K562 (cell line): ENCODE measurements around the gene IL1RAPL2. TPM values are rescaled to one million over a fixed set of nuclear protein-coding genes. Genes with fewer than 3 reads are reported as not detected.

Experiments used
- CREM ChIP-seq: IDR thresholded peaks from 2 replicates; pipeline ENCODE4 v1.6.1; 2014; ENCODE audit warnings: antibody characterized with exemption, low read depth
- MAZ ChIP-seq, 2 experiments: fragments of 450-650 bp in 1 of 2; sonication (generic) in 1 of 2; formaldehyde crosslinking; IDR thresholded peaks in 1 of 2; conservative IDR thresholded peaks in 1 of 2; 2 replicates each; pipeline versions ENCODE4 v1.4.0 to v1.5.0; 2020; ENCODE audit warnings: mild to moderate bottlenecking in 1 of 2, missing genetic modification reagents in 1 of 2
- NUFIP1 ChIP-seq: fragments of 450-650 bp; IDR thresholded peaks from 2 replicates; pipeline ENCODE4 v1.6.1; 2018; ENCODE audit not compliant: partially characterized antibody
- ZNF407 ChIP-seq: fragments of 450-650 bp; IDR thresholded peaks from 2 replicates; pipeline ENCODE4 v1.6.1; 2016; ENCODE audit warnings: low read depth
- polyA plus RNA-seq, 8 experiments: library from polyadenylated mRNA; depleted of rRNA in 4 of 8; stranded (reverse) in 5 of 8; unstranded in 3 of 8; fragments of >200 nt; fragmentation: Nextera tagmentation in 2 of 8; fragmentation: Illumina TruSeq in 1 of 8; extraction: Ambion mirVana in 2 of 8; extraction: Trizol in 1 of 8; gene quantifications; 2 replicates each; pipeline versions ENCODE4 v1.2.1 to v1.2.3, GENCODE V29; 2011 to 2014; ENCODE audit warnings: inconsistent platforms in 1 of 8, missing spikeins in 1 of 8
- total RNA-seq, 7 experiments: library from RNA; depleted of rRNA in 6 of 7; stranded (reverse); fragments of >200 nt in 6 of 7; fragmentation: Illumina TruSeq in 2 of 7; extraction: Trizol in 2 of 7; gene quantifications; 2 replicates each; pipeline versions ENCODE4 v1.2.1 to v1.2.3, GENCODE V29; 2011 to 2021; ENCODE audit warnings: low replicate concordance in 1 of 7

IL1RAPL2 gene
- total and polyA plus RNA-seq, 9 of the 15 experiments (the other 6 are each of a cell fraction or from before 2014, with no cell fraction given), result not detected

GRCh38 chrX:105109936-105110335, 543.9 kb downstream of the IL1RAPL2 start (continued):
- no peak for TF ChIP-seq MAZ (CRISPR knock-in tag; conservative IDR thresholded peaks at IDR 0.05 in 1 of 2, IDR thresholded peaks at IDR 0.05 in 1 of 2)
- TF ChIP-seq NUFIP1, result no peak
- no peak for TF ChIP-seq CREM
- TF ChIP-seq ZNF407, result no peak
